ENCODE measurements around the gene ATP8A1. TPM values are rescaled to one million over a fixed set of nuclear protein-coding genes. Genes with fewer than 3 reads are reported as not detected.
A peak's percentile ranks its signal among the peaks of the same experiment; 100 is the strongest.

The ATP8A1 gene
- total RNA-seq, 4 donors from 2014 or later, result 23.8 to 74.2 (median 31.1) TPM

- ATAC-seq (no peak), DNase-seq (no peak)
- intact Hi-C loops (cut with DNase I; ENCODE audit: low total_unique reads) (loop anchor here (2.0 kb wide), 1 partner anchor 23 kb away; the partner anchor contains the start of gene ATP8A1), in situ Hi-C loops (cut with MboI; ENCODE audit: low sequenced_read_pairs in 4 of 4) (no loop called here)
- TF ChIP-seq, protein P1, sequence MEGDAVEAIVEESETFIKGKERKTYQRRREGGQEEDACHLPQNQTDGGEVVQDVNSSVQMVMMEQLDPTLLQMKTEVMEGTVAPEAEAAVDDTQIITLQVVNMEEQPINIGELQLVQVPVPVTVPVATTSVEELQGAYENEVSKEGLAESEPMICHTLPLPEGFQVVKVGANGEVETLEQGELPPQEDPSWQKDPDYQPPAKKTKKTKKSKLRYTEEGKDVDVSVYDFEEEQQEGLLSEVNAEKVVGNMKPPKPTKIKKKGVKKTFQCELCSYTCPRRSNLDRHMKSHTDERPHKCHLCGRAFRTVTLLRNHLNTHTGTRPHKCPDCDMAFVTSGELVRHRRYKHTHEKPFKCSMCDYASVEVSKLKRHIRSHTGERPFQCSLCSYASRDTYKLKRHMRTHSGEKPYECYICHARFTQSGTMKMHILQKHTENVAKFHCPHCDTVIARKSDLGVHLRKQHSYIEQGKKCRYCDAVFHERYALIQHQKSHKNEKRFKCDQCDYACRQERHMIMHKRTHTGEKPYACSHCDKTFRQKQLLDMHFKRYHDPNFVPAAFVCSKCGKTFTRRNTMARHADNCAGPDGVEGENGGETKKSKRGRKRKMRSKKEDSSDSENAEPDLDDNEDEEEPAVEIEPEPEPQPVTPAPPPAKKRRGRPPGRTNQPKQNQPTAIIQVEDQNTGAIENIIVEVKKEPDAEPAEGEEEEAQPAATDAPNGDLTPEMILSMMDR (IDR thresholded peaks at IDR 0.05 in 4 of 5, conservative IDR thresholded peaks at IDR 0.05 in 1 of 5), result no peak
- no peak for TF ChIP-seq POLR2A (IDR thresholded peaks at IDR 0.05)
- Histone ChIP-seq H3K27ac (peak overlapping the region in 3 of 4 donors; percentile 35 to 80 (median 42)), H3K36me3 (no peaks in the 10 kb centered on the region), H3K9me3 (no peaks in the 10 kb centered on the region), H3K27me3 (no peaks in the 10 kb centered on the region), H3K4me3 (no peak overlapping the region), H3K4me1 (peaks cover 81 to 86% of the 10 kb centered on the region in 2 donors)
These were observed 23.1 kb downstream of the ATP8A1 start for GRCh38 chr4:42633605-42634388.

DNA sequence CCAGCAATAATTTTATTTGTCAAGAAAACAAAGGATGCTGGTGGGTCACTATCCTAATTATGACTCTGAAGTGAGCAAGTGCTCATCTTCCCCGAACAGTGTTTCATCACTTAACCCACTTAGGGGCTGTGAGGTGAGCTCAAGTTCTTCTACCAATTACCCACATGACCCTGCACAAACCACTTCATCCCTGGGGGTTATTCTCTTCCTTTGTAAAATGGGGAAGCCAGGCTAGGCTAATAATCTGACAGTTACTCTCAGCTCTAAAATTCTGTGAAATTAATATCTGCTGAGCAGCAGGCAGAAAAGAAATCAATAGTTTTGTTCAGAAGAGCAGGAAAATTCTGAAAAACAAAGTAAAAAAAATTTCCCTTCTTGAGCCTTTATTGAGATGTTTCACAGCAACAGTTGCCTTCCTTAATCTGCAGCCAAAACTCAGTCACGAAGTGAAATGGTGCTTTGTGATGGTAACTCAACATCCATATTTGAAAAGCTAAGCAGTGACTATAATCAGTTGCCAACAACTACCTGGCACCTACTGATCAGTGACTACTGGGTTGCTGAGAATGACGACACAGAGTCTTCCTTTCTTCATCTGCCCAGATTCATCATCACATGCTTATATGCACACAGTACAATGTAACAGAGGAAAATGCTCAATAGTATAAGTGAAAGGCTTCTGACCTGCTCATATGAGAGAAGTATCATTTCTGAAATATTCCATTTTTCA, 24.1 kb downstream of the ATP8A1 start:
- TF ChIP-seq, protein P1 (IDR thresholded peaks at IDR 0.05 in 4 of 5, conservative IDR thresholded peaks at IDR 0.05 in 1 of 5), result no peak
- in situ Hi-C loops (cut with MboI; ENCODE audit: low sequenced_read_pairs in 4 of 4) (no loop called here), intact Hi-C loops (cut with DNase I; ENCODE audit: low total_unique reads) (loop anchor here (2.0 kb wide), 1 partner anchor 24 kb away; the partner anchor contains the start of gene ATP8A1)
- no peaks in the 10 kb centered on the region for H3K27me3 ChIP-seq
- H3K4me3 ChIP-seq, result no peak overlapping the region
- ATAC-seq (no peak), DNase-seq (no peak)
- peaks cover 81 to 84% of the 10 kb centered on the region in 2 donors for H3K4me1 ChIP-seq
- H3K36me3 ChIP-seq, result no peaks in the 10 kb centered on the region
- peak overlapping the region in 3 of 4 donors; percentile 35 to 80 (median 42) for H3K27ac ChIP-seq
- H3K9me3 ChIP-seq, result no peaks in the 10 kb centered on the region

- peak overlapping the region in 1 of 4 donors; percentile 80 for H3K27ac ChIP-seq
- intact Hi-C loops (cut with DNase I; ENCODE audit: low total_unique reads) (no loop called here), in situ Hi-C loops (cut with MboI; ENCODE audit: low sequenced_read_pairs in 4 of 4) (no loop called here)
- TF ChIP-seq, protein P1 (IDR thresholded peaks at IDR 0.05 in 4 of 5, conservative IDR thresholded peaks at IDR 0.05 in 1 of 5), result no peak
- TF ChIP-seq POLR2A (IDR thresholded peaks at IDR 0.05), result no peak
- peaks cover 65 to 80% of the 10 kb centered on the region in 2 donors for H3K4me1 ChIP-seq
- ATAC-seq, result no peak
- no peak for DNase-seq
- H3K4me3 ChIP-seq, result no peak overlapping the region
- no peaks in the 10 kb centered on the region for H3K36me3 ChIP-seq
- H3K9me3 ChIP-seq, result no peaks in the 10 kb centered on the region
- H3K27me3 ChIP-seq, result no peaks in the 10 kb centered on the region
These were observed 26.0 kb downstream of the ATP8A1 start for GRCh38 chr4:42630908-42631307.

DNA sequence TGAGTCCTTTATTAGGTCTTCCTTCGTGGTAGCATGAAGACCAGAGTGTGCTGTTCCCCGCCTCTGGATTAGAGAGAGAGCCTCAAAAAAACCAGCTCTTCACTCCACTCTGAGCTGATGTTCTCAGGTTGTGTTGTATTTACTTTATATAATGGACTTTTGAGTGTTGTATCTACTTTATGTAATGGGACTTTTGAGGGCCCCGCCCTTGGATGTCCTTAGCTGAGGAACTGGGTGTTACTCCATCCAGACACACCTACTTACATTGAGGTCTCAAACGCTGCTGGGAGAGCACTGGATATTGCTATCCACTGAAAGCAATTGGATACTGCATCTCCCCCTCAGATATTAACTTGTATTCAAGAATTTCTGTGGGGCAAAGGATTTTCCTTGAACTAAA, 28.2 kb downstream of the ATP8A1 start:
- no peaks in the 10 kb centered on the region for H3K27me3 ChIP-seq
- DNase-seq (peak in 1 of 2 donors; percentile 45), ATAC-seq (peak; percentile 71 to 75)
- H3K27ac ChIP-seq, result peak overlapping the region; percentile 54 to 80 (median 69)
- TF ChIP-seq, protein P1 (IDR thresholded peaks at IDR 0.05 in 4 of 5, conservative IDR thresholded peaks at IDR 0.05 in 1 of 5), result no peak
- no peak for TF ChIP-seq POLR2A (IDR thresholded peaks at IDR 0.05)
- H3K4me1 ChIP-seq, result peaks cover 45 to 61% of the 10 kb centered on the region in 2 donors
- in situ Hi-C loops (cut with MboI; ENCODE audit: low sequenced_read_pairs in 4 of 4) (no loop called here), intact Hi-C loops (cut with DNase I; ENCODE audit: low total_unique reads) (no loop called here)
- no peaks in the 10 kb centered on the region for H3K9me3 ChIP-seq
- no peaks in the 10 kb centered on the region for H3K36me3 ChIP-seq
- no peak overlapping the region for H3K4me3 ChIP-seq

All from gastrocnemius medialis (tissue), 4 donors.